Suppressor macrophage (primary cell): ENCODE data around the gene EPS8.
"Not testable (repeated sequence)": the region's sequence is repeated elsewhere in the genome, so short reads cannot be mapped to it uniquely, and the experiment has no call there.

Experiments used
- DNase-seq, 4 experiments: peaks; one replicate each; pipeline ENCODE4 v3.0.0-alpha.2; 2020 to 2022

EPS8 gene

DNA sequence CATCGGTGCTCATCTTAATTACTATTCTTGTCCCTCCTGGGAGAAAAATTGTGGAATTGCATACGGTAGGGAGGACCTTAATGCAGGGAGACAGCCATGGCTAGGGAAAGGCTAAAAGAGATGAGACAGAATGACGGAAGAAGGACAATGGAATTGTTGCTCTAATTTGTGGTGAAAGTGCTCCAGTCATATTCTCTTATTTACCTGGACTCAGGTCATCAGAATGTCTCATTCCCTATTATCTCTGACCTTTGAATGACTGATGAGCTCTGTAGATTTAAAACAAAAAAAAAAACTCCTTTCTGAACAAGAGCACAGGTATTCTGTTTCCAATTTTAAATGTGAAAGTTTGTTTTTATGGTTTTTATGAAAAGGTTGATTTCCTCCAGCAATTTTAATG is 8.6 kb upstream of the EPS8 start:
- DNase-seq: no peak

DNA sequence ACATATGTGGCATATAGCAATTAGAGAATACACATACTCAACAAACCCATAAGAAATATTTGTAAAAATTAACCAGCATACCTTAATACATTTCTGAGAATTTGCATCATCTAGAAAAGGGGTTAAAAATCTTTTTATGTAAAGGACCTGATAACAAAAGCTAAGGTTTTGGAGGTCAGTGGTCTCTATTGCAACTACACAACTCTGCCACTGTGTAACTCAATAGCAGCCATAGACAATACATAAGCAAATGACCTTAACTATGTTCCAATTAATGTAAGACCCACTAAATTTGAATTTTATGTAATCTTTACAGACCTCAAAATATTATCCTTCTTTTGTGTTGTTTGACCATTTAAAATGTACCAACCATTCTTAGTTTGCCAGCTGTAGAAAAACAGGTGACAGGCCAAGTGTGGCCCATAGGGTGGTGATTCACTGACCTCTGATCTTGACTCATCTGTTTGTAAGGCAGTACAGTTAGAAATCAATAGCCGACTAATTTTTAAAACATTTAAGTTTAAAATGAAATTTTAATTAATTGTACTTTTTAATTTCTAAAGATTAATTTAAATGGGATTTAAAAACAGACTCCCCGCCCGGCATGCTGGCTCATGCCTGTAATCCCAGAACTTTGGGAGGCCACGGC is 7.4 kb upstream of the EPS8 start:
- peak; percentile 32 to 67 (median 58) for DNase-seq

DNA sequence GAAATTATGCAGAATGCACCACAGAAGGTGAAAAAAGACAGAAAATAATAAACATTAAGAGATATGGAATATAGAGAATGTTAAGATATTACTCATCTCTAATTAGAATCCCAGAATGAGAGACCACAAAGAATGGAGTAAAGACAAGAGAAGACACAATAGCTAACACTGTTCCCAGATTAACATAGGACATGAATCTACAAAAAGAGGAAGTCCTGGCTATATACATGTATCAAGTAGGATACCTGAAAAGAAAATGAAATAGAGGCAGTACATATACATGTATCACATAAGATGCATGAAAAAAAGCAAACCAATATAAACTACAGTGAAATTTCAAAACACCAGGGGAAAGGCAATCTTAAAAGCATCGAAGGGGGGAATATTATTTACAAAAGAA is 5.6 kb upstream of the EPS8 start:
- DNase-seq: no peak

DNA sequence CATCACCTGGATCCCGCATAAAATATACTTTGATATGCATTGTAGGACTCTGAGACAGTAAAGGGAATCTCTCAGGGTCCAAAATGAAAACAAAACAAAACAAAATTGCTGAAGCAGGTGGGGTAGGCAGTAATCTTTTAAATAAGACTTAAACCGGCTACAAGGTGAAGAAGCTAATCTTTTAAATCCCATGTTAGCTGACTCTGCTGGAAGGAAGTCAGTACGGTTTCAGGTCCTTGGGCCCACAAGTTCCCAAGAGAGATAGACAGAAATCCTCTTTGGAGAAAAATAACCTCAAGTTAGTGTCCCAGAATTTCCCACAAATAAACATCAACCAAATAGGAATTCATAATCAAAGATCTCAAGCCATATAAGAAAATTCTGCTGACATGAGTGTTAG is 5.0 kb upstream of the EPS8 start:
- DNase-seq: no peak

DNA sequence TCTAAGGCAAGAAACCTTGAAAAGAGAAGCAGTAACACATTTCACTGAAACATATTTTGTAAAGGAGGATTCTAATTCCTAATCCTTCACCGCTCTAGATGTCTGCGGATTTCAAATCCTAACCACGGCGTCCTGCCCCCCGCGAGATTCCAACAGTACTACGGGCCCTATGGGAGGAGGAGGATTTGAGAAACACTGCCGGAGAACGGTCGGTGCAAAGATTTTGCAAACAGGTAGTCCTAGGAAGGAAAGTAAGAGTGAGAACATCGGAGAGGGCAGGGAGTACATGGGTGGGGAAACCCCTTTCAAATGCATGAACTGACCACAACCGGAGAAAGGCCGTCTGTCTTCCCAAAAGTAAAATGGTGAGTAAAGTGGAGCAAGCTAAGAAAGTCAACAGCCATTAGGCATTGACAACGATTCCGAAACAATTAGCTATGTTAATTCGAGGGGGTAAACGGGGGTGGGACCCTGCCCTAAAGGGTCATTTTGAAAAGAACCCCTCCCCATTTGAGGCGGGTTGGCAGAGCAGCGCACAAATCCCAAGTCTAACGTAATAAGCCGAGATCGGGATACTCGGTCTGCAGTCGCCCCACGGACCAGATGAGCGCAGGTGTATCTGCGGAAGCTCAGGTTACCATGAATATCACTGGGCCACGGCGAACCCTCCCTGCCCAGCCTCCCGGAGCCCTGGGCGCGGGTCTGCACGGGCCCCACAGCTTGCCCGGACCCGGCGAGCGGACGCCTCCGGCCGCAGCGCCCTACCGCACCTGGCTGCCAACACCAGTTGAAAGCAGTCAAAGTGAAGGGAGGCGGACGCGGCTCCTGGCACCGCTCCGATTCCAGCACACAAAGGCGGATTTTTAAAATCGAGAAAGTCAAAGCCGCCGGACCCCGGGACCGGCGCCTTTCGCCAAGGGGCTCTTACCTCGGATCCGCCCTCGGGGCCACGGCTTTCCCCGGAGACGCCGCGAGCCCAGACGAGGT is 662 bp downstream of the EPS8 start:
- DNase-seq: peak; percentile 28 to 40 (median 32)

DNA sequence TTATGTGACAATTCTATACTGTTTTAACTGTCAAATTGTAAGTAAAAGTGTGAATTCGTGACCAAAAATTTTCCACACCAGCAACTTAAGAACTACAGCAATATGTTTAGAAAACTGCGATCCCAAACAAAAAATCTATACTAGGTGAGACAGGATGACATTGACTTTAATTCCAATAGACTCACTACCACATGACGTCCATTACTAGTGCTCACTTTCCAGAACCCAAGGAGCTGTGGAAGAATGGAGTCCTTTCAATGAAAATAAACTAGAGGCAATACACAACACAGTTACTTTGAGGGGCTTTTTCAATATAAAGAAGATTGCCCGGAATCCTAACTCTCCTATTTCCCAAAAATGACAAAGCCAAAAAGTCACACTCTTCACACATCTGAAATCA is 1.4 kb downstream of the EPS8 start:
- no peak for DNase-seq

DNA sequence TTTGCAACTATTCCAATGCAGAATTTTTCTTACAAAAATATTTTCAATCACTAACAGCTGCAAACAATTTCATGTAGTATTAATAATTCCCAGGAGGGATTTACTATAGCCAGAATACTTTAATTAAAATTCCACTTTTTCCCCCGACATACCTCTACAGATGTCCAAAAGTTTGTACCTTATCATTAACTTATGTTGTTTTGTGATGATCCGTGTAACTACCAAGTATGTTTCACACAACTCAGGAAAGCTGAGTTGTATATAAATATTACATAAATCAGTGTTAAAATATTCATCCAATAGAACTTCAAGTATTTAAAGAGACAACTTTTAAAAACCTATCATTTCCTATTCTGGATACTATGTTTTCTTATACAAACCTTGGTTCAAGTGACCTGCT is 2.4 kb downstream of the EPS8 start:
- DNase-seq: no peak

- no peak for DNase-seq
Observed at GRCh38 chr12:15783288-15783687, 5.9 kb downstream of the EPS8 start.

DNA sequence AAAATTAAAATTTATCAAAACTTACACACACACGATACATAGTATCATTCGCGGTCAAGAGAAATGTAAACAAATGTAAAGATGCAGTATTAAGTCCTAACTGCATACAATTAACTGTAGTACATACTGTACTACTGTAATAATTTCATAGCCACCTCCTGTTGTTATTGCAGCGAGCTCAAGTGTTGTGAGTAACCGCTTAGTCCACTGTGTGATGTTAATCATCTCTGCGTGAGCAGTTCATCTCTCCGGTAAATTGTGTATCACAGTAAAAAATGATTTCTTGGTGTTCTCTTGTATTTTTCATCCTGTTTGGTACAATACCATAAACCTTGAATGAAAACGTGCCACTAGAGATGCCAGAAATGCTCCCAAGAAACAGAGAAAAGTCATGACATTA is 6.5 kb downstream of the EPS8 start:
- no peak for DNase-seq

DNA sequence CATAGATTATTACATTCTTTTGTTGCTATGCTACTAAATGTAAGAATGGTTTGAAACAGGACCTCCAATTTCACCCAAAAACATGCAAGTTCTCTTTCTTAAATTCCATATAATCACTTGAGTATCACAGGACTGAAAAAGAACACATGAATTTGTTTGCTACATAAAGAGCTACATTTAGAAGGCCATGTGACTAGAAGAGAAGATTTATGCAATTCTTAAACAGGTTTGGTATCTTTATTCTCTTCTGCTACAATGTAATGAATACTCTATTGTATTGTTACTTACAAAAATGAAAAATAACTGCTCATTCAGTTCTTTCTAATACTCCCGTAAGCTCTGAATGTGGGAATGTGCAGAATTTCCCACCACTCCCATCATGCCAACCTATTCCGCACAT is 9.3 kb downstream of the EPS8 start:
- DNase-seq: peak in 1 of 4 experiments; percentile 19

DNA sequence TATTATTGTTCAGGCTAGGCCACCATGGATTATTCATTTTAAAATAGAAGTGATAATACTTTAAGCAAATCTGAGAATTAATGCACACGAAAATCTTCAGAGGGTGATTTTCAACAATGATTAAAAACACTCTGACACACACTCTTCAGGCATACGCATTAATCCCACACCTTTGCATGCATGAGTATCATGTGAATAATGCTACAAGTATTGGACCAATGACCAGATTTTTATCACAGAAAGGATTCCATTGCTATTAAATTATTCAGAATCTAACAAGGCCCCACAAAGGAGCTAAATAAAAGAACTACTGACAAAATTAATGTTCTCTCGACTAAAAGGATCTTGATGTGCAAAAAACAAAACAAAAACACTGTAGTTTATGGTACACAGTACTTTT is 11.1 kb downstream of the EPS8 start:
- DNase-seq: no peak

- no peak for DNase-seq
Observed at GRCh38 chr12:15777355-15778012, 11.7 kb downstream of the EPS8 start.

GRCh38 chr12:15776532-15776931 is 12.7 kb downstream of the EPS8 start:
- no peak for DNase-seq

DNA sequence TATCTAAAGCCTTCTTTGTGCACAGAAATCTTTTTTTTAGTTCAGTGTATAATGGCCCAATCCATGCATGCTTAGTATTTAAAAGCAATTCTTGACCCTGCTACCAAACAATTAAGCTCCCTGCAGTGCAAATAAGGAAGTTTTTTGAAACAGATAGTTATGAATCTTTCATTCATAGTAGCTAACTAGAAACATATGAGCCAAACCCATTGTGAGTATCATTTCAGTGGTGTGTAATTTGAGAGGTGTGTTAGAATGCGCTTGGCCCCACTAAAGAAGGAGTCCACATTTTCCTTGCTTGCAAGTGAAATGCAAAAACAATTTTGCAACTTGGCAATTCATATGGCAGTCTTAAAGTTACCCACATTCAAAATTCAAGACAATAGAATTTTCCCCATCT is 14.4 kb downstream of the EPS8 start:
- DNase-seq: no peak

DNA sequence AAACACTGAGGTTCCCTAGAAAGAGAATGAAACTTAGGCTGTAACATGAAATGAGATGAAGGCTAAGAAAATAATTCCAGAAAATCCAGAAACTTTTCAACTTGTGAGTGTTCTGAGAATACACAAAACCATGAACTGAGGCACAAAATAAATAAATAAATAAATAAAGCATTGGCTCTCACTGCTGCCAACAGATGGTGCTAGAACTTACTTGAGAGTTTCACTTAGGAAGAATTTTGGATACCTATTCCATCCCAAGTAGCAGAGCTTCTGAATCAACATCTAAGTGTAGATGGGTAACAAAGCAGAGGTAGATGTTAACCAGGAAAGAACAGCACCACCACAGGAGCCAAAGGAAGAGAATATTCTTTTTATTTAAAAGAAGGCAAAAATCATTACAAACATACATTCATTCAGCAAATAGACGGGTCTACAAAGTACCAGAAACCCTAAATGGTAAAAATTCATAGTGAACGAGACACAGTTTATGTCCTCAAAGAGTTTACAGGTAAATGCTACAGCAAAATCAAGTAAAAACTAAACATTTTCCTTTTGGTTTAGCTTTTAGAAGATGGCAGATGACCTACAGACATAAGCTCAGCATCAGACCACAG is 16.7 kb downstream of the EPS8 start:
- DNase-seq: peak in 3 of 4 experiments; percentile 4 to 44 (median 15)

DNA sequence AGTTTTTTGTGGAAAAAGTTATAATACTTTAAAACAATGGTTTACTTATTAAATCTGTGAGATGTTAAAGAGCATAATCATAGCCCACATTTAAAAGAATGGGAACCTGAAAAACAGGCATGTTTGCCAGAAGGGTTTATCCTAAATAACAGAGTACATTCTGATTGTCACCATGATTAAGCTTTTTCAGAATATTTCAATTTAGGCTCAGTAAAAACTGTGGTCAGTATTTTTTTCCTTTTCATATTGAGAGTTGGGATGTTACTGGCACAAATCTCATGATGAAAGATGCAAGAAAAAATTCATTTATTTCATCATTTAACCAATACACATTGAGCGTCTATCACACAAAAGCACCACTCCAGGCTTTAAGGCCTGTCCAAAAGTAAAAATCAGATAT is 18.6 kb downstream of the EPS8 start:
- DNase-seq: no peak

- peak in 3 of 4 experiments; percentile 12 to 22 (median 14) for DNase-seq
Observed at GRCh38 chr12:15770021-15770420, 19.2 kb downstream of the EPS8 start.

DNA sequence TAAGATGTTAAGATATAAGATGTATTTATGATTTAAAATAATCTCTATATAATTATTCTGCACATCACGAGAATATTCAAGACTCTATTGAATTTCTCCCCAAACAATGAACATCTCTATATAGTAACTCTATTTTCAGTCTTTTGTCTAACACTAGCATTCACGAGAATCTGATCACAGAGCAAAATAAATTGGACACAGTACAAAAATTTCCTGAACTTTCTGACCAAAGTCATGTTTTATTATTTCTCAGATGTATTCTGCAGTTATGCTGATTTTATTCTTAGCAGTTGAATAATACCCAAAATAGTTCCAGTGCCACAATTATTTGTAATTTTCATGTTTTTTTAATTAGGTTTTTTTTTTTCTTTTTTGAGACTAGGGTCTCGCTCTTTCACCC is 19.6 kb downstream of the EPS8 start:
- no peak for DNase-seq

DNA sequence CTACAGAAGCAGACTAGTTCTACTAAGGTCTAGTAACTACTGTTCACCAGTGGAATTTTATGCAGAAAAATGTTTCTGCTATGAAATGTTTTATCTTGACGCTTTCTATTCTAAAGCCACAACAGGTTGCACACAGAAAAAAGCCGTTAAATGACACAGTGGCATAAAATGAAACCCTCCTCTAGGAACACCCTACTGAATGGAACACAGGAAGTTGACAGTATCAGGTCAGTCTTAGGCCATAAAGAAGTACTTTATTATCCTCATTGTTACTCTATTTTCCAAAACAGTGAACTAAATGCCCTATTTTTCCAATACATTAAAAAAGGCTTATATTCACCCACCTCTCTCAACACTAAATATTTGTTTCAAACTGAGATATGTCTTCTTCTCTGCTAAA is 21.9 kb downstream of the EPS8 start:
- no peak for DNase-seq

DNA sequence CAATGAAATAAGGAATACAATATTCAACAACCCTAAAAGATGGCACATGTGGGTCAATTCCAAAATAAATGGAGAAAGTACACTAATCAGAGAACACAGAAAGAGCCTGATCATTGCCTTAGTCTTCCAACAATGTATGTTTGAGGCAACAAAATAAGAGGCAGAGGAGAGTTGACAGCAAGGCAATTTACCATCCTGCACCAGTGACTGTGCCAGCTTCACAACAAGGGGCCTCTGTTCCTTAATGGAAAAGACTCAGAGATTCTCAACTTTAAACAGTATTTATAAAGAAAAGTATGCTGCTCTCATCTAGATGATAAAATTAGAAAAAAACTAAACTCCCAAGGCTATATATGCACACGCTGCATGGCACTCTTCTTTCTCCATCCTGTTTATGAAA is 25.9 kb downstream of the EPS8 start:
- no peak for DNase-seq

GRCh38 chr12:15762162-15762561 is 27.0 kb downstream of the EPS8 start:
- DNase-seq: not testable (repeated sequence)

GRCh38 chr12:15757553-15758255 is 31.5 kb downstream of the EPS8 start:
- DNase-seq: peak; percentile 73 to 89 (median 80)
